ENCODE measurements around the gene GDPD3. TPM values are rescaled to one million over a fixed set of nuclear protein-coding genes. Genes with fewer than 3 reads are reported as not detected.

GDPD3 gene
- total and polyA plus RNA-seq, 2 of the 13 experiments (the other 11 are each of a cell fraction or from before 2014, with no cell fraction given) = 18.7 to 20.6 TPM

GRCh38 chr16:30104492-30104891, 8.8 kb downstream of the GDPD3 start:
- ATAC-seq = no peak; the same call in 2 of the 3 replicates
- in situ Hi-C loops (cut with HindIII; ENCODE audit: extremely low pct_ligation_motif_present, low pct_unique_long_range_greater_than_20kb) (no loop called here), intact Hi-C loops (cut with micrococcal nuclease; ENCODE audit: unreplicated experiment) (no loop called here)
- Histone ChIP-seq H3K9me3 (ENCODE audit: low read length) (no peaks in the 10 kb centered on the region), H4K20me1 (ENCODE audit: insufficient read depth, low read length) (no peaks in the 10 kb centered on the region), H2AFZ (ENCODE audit: low read length) (no peak overlapping the region), H3K4me2 (ENCODE audit: low read depth, low read length) (no peak overlapping the region), H3K36me3 (replicated peaks in 1 of 2; ENCODE audit: control insufficient read depth in 1 of 2, insufficient read depth in 2 of 2, low read length in 2 of 2) (peaks cover 0 to 9% of the 10 kb centered on the region in 2 experiments; a peak in 1 of 5 replicates), H3K79me2 (ENCODE audit: insufficient read depth, low read length) (no peaks in the 10 kb centered on the region), H3K4me3 (replicated peaks in 1 of 3; ENCODE audit: insufficient read depth in 1 of 3, low read depth in 2 of 3, low read length in 3 of 3) (no peak overlapping the region), H3K9ac (ENCODE audit: insufficient read depth, low read depth, low read length) (no peak overlapping the region), H3K27ac (ENCODE audit: extremely low read length, insufficient read depth, low read length) (no peak overlapping the region), H3K4me1 (ENCODE audit: insufficient read depth, low read length) (peaks cover 15% of the 10 kb centered on the region; the same call in 1 of the 2 replicates), H3K27me3 (ENCODE audit: control insufficient read depth in 1 of 2, insufficient read depth in 2 of 2, low read length in 2 of 2) (no peaks in the 10 kb centered on the region)
- TF ChIP-seq TARDBP (CRISPR knock-in tag; IDR thresholded peaks at IDR 0.05) = no peak
- no peak for TF ChIP-seq SOX13 (IDR thresholded peaks at IDR 0.05)
- TF ChIP-seq SOX13 (CRISPR knock-in tag; conservative IDR thresholded peaks at IDR 0.05 in 1 of 2, IDR thresholded peaks at IDR 0.05 in 1 of 2) = no peak
- TF ChIP-seq POGZ (CRISPR knock-in tag; IDR thresholded peaks at IDR 0.05) = no peak
- TF ChIP-seq, protein P1, sequence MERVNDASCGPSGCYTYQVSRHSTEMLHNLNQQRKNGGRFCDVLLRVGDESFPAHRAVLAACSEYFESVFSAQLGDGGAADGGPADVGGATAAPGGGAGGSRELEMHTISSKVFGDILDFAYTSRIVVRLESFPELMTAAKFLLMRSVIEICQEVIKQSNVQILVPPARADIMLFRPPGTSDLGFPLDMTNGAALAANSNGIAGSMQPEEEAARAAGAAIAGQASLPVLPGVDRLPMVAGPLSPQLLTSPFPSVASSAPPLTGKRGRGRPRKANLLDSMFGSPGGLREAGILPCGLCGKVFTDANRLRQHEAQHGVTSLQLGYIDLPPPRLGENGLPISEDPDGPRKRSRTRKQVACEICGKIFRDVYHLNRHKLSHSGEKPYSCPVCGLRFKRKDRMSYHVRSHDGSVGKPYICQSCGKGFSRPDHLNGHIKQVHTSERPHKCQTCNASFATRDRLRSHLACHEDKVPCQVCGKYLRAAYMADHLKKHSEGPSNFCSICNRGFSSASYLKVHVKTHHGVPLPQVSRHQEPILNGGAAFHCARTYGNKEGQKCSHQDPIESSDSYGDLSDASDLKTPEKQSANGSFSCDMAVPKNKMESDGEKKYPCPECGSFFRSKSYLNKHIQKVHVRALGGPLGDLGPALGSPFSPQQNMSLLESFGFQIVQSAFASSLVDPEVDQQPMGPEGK (CRISPR knock-in tag; IDR thresholded peaks at IDR 0.05) = no peak
- no peak for TF ChIP-seq ZNF275 (CRISPR knock-in tag; IDR thresholded peaks at IDR 0.05; ENCODE audit: borderline replicate concordance)
- no peak for TF ChIP-seq ZNF737 (CRISPR knock-in tag; IDR thresholded peaks at IDR 0.05; ENCODE audit: borderline replicate concordance)
- TF ChIP-seq, protein P2, sequence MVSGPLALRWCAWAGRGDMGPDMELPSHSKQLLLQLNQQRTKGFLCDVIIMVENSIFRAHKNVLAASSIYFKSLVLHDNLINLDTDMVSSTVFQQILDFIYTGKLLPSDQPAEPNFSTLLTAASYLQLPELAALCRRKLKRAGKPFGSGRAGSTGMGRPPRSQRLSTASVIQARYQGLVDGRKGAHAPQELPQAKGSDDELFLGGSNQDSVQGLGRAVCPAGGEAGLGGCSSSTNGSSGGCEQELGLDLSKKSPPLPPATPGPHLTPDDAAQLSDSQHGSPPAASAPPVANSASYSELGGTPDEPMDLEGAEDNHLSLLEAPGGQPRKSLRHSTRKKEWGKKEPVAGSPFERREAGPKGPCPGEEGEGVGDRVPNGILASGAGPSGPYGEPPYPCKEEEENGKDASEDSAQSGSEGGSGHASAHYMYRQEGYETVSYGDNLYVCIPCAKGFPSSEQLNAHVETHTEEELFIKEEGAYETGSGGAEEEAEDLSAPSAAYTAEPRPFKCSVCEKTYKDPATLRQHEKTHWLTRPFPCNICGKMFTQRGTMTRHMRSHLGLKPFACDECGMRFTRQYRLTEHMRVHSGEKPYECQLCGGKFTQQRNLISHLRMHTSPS (CRISPR knock-in tag; IDR thresholded peaks at IDR 0.05; ENCODE audit: low read depth) = no peak
- no peak for TF ChIP-seq NFE2L1 (CRISPR knock-in tag; IDR thresholded peaks at IDR 0.05; ENCODE audit: borderline replicate concordance)
- TF ChIP-seq HOXA9 (CRISPR knock-in tag; IDR thresholded peaks at IDR 0.05; ENCODE audit: borderline replicate concordance) = no peak
- BruUV-seq (replicated peaks) = no TSS peak
- ChIA-PET POLR2A (interaction anchor here (1.4 to 1.6 kb wide), 2 partner anchors 9 to 13 kb away, joined by 3 to 4 read pairs; partner anchors contain the start of genes TBX6 and YPEL3), CTCF (ENCODE audit: low intra/inter-chr PET ratio, low total read pairs) (no interaction called here)
- no peak for DNase-seq (ENCODE audit: low spot score)
- no peak for FAIRE-seq
- 68% methylated on average over 6 of the region's 6 CpGs for WGBS (ENCODE audit: low lambda C conversion rate)

Measured in HepG2 (cell line).